ENCODE data around the gene TMEM38A.

DNA sequence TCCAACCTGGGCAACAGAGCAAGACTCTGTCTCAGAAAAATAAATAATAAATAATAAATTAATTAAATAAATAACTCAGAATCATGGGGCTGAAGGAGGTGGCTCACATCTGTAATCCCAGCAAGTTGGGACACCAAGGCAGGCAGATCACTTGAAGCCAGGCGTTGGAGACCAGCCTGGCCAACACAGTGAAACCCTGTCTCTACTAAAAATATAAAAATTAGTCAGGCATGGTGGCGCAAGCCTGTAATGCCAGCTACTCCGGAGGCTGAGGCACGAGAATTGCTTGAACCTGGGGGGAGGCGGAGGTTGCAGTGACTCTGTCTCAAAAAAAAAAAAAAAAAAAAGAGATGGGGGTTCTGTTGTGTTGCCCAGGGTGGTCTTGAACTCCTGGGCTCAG is 7.2 kb downstream of the TMEM38A start:
- TF ChIP-seq EZH2 (IDR thresholded peaks at IDR 0.05; ENCODE audit: low read length, missing control alignments): no peak
- no peak for TF ChIP-seq CTCF (conservative IDR thresholded peaks at IDR 0.05 in 1 of 2, IDR thresholded peaks at IDR 0.05 in 1 of 2; ENCODE audit: low read depth in 1 of 2, low read length in 2 of 2)
